VCaP (cell line): ENCODE results near the gene HDAC7.
"Not testable (repeated sequence)": the region's sequence is repeated elsewhere in the genome, so short reads cannot be mapped to it uniquely, and the experiment has no call there.

Experiments used
- H3K27ac ChIP-seq: fragments of 450-650 bp; 2 replicates; pipeline ENCODE4 v1.5.1; 2017
- TF ChIP-seq, protein P1 (sequence below): fragments of 450-650 bp; conservative IDR thresholded peaks from 2 replicates; pipeline ENCODE4 v1.5.1; 2017; ENCODE audit warnings: mild to moderate bottlenecking, moderate library complexity

Gene HDAC7

DNA sequence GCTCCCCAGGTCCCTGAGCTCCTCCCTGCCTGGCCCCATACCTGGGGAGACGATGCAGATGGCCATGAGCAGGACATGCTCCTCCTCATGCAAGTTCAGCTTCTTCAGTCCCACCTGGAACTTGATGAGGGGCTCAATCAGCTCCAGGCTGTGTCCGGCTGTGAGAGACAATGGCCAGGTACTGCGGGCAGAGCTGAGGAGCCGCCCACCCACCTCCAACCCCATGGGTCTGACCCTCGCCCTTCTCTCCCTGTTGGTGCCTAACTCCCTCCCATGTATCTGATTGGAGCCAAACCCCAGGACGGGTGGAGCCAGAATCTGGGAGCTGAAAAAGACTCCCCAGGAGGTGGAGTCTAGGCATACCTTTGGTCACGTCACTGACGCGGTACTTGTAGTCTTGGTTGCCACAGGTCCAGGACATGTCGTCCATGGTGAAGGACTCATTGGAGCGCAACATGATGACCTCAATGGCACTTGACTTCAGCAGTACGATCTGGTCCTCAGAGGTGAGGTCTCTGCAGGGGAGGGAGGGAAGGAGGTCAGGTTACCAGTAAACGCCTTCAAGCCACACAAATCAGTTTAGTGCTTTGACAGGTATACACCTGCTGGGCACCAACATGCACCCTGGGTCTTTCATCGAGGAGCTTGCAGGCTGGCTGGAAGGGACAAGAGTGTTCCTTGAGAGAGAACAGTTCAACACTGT is 26.7 kb upstream of the HDAC7 start:
- TF ChIP-seq, protein P1, sequence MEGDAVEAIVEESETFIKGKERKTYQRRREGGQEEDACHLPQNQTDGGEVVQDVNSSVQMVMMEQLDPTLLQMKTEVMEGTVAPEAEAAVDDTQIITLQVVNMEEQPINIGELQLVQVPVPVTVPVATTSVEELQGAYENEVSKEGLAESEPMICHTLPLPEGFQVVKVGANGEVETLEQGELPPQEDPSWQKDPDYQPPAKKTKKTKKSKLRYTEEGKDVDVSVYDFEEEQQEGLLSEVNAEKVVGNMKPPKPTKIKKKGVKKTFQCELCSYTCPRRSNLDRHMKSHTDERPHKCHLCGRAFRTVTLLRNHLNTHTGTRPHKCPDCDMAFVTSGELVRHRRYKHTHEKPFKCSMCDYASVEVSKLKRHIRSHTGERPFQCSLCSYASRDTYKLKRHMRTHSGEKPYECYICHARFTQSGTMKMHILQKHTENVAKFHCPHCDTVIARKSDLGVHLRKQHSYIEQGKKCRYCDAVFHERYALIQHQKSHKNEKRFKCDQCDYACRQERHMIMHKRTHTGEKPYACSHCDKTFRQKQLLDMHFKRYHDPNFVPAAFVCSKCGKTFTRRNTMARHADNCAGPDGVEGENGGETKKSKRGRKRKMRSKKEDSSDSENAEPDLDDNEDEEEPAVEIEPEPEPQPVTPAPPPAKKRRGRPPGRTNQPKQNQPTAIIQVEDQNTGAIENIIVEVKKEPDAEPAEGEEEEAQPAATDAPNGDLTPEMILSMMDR: no peak

DNA sequence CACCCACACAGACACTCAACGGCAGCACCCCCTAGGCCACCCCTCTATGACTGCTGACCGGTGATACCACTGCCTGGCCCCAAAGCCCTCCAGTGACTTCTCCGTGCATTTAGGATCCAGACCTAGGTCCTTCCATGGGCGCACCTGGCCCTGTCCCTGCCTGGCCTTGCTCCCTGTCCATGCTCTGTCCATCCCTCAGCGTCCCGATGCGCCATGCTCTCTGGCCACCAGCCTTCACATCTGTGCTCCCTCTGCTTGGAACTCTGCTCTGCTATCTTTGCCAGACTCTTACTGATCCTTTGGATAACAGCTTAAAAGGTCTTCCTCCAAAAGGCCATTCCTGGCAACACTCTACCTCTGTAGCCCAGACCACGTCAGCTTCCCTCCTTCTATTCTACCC is 25.4 kb upstream of the HDAC7 start:
- H3K27ac ChIP-seq: no peak overlapping the region
- TF ChIP-seq, protein P1: no peak

More for the DNA sequence above, 26.7 kb upstream of the HDAC7 start:
- H3K27ac ChIP-seq: no peak overlapping the region

DNA sequence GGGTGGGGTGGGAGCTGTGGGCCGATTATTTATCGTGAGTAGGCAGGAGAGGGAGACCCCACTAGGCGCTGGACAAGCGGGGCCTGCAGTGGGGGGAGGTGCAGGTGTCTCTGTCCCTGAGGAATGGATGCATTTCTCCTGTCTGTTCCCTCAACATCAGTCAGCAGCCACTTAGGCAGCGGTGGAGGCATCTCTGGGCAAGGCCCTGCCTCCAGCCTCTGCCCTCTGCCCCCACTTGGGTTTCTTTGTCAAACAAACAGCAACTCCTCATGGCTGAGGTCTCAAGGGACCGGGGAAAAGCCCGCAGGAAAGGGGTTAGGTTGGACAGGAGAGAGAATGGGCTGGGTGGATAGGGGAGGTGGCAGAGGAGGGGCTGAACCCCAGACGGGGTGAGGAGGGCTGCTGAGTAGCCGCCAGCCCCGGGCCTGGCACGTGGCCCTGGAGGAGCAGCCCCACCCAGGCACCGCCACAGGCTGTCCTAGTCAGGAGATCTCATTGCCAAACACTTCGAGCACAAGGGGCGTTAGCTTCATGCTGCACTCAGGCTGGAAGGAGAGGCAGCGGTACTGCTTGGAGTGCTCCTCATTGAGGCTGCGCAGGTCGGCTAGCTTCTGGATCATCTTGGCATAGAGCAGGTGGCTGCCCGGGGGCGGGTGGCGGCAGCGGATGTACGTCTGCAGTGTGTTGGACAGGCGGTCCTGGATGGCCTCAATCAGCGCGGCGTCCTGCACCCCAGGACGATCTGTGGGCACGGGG is 24.7 kb upstream of the HDAC7 start:
- TF ChIP-seq, protein P1: no peak
- no peak overlapping the region for H3K27ac ChIP-seq

DNA sequence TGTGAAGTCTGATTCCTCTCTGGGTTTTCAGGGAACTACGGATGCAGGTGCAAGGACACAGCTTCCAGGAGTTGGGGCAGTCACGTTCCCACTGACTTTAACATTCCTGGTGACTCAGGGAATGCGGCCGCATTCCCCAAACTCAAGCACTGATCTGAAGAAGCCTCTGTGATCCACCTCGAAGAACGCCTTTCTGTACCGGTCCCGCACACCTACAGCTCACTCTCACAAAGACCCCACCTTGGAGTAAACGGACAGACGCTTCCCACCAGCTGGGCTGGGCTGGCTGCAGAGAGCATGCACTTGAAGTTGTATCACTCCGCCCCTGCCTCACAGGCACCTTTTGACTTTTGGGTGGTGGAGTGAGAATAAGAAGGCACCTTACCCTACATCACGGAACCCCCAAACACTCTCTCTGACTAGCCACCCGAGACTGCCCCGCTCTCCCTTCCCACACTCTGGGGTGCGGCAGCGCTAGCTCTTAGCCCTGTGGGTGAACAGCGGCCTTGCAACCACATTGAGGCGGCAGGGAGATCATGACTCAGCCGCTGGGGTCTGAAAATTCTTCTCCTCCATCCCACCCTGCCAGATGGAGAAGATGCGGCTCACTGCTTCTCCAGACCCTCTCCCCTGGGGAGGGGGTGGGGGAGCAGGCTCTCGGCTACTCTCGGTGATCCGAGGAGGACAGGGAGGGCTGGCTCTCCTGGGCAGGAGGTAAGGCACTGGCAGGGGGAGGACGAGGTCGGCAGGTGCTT is 23.7 kb upstream of the HDAC7 start:
- H3K27ac ChIP-seq: no peak overlapping the region
- TF ChIP-seq, protein P1: no peak

DNA sequence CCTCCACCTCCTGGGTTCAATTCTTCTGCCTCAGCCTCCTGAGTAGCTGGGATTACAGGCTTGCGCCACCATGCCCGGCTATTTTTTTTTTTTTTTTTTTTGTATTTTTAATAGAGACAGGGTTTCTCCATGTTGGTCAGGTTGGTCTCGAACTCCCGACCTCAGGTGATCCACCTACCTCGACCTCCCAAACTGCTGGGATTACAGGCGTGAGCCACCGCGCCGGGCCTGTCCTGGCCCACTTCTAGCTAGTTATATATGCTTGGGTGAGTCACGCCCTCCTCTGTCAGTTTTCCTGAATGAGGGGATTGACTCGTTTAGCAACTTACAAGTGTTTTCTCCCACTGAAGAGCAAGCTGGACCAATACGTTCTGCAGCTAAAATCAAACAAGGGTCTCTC is 22.8 kb upstream of the HDAC7 start:
- H3K27ac ChIP-seq: not testable (repeated sequence)

DNA sequence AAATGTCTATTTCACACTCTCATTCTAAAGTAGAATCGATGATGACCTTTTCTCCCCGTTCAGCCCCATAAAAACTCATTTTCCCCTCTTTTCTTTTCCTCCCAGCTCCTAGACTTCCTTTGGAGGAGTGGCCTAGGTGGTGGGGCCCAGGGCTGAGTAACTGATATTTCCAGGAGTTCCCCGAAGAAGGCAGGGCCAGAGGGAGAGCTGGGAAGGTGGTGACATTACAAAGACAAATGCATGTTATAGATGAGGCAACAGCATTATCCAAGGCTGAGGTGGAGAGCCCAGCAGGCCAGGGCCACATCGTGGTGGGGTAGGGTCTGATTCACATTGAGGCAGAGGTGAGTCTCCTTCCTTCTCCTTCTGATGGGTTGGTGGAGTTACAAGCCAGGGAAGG is 22.2 kb upstream of the HDAC7 start:
- H3K27ac ChIP-seq: no peak overlapping the region
- TF ChIP-seq, protein P1: no peak

DNA sequence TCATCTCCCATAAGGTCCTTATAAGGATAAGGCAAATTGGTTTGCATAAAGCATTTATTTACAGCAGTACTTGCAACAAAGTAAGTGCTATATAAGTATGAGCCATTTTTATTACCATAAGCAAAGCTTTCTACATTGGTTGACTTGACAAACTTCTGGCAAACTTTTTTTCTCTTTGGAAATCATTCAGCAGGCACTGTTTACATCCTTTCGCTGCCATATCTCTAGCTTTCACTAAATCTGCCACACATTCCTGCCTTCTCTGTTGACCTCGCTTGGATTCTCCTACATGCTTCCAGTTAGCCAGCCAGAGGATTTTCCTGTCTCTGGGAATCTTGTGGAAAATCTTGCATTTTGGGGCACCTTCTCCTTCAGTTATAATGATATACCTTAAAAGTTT is 21.8 kb upstream of the HDAC7 start:
- no peak overlapping the region for H3K27ac ChIP-seq
- TF ChIP-seq, protein P1: no peak
